Measurements from ENCODE around the gene TGFBR1. TPM values are rescaled to one million over a fixed set of nuclear protein-coding genes. Genes with fewer than 3 reads are reported as not detected.

TGFBR1 gene
- total RNA-seq, 1 donor from 2014 or later, result 38.1 TPM

DNA sequence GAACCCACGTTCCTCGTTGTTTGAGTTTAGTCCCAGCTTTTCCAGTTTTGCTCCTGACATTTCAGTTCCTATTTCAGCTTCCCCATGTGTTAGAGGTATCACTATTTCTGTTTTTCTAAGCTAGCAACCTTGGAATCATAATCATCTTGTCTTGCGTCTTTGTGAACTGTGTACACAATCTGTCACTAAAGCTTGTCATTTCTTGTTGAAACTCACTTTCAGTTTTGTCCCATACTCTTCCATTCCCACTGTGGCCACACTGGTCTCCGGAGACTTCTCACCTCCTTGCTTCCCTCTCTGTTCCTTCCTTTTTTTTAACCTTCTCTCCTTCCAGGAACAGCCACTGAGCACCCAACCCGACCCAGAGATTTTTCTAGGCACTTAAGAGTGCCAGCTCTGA, 36.9 kb downstream of the TGFBR1 start:
- no peaks in the 10 kb centered on the region for H3K27me3 ChIP-seq (ENCODE audit: control insufficient read depth in 3 of 3, insufficient read depth in 3 of 3, low read length in 3 of 3)
- no peak overlapping the region for H3K27ac ChIP-seq (ENCODE audit: low read depth, low read length)
- H3K9ac ChIP-seq (ENCODE audit: low read depth in 1 of 3, low read length in 3 of 3), result no peak overlapping the region
- H3K36me3 ChIP-seq (ENCODE audit: control insufficient read depth in 3 of 3, insufficient read depth in 3 of 3, low read length in 3 of 3), result peaks cover 19 to 45% (median 22%) of the 10 kb centered on the region in 3 donors
- H3K4me3 ChIP-seq (ENCODE audit: low read length in 3 of 3), result no peak overlapping the region
- H3K4me1 ChIP-seq (ENCODE audit: control insufficient read depth in 3 of 3, insufficient read depth in 3 of 3, low read length in 3 of 3), result peaks cover 0 to 17% (median 3%) of the 10 kb centered on the region in 3 donors
- no peaks in the 10 kb centered on the region for H3K9me3 ChIP-seq (ENCODE audit: control insufficient read depth in 3 of 3, low read length in 3 of 3)

DNA sequence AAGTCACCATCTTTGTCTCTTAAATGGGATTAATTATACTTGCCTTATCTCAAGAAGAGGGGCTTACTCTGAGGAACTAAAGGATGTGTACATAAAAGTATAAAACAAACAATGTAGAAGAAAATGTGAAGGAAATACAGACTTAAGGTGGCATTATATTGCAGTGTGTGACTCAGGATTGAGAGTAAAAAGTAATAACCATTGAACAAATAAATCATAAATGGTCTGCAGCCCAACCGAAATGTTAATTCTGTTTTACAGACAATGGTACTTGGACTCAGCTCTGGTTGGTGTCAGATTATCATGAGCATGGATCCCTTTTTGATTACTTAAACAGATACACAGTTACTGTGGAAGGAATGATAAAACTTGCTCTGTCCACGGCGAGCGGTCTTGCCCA, 37.4 kb downstream of the TGFBR1 start:
- Histone ChIP-seq H3K9ac (ENCODE audit: low read depth in 1 of 3, low read length in 3 of 3) (no peak overlapping the region), H3K4me1 (ENCODE audit: control insufficient read depth in 3 of 3, insufficient read depth in 3 of 3, low read length in 3 of 3) (peaks cover 0 to 14% (median 3%) of the 10 kb centered on the region in 3 donors), H3K27ac (ENCODE audit: low read depth, low read length) (no peak overlapping the region), H3K36me3 (ENCODE audit: control insufficient read depth in 3 of 3, insufficient read depth in 3 of 3, low read length in 3 of 3) (peaks cover 22 to 48% (median 26%) of the 10 kb centered on the region in 3 donors), H3K27me3 (ENCODE audit: control insufficient read depth in 3 of 3, insufficient read depth in 3 of 3, low read length in 3 of 3) (no peaks in the 10 kb centered on the region), H3K9me3 (ENCODE audit: control insufficient read depth in 3 of 3, low read length in 3 of 3) (no peaks in the 10 kb centered on the region), H3K4me3 (ENCODE audit: low read length in 3 of 3) (no peak overlapping the region)

DNA sequence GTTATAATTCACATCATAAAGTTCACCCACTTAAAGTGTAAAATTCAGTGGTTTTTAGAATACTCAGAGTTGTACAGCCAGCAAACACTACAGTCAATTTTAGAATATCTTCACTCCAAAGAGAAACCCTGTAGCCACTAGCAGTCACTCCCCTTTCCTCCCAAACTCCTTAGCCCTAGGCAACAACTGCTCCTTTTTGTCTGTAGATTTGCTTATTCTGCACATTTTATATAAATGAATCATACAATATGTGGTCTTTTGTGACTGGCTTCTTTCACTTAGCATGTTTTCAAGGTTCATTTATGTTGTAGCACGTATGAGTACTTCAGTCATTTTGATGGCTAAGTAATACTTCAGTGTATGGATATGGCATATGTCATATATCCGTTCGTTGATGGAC, 38.7 kb downstream of the TGFBR1 start:
- H3K9ac ChIP-seq (ENCODE audit: low read depth in 1 of 3, low read length in 3 of 3), result no peak overlapping the region
- no peaks in the 10 kb centered on the region for H3K27me3 ChIP-seq (ENCODE audit: control insufficient read depth in 3 of 3, insufficient read depth in 3 of 3, low read length in 3 of 3)
- H3K4me1 ChIP-seq (ENCODE audit: control insufficient read depth in 3 of 3, insufficient read depth in 3 of 3, low read length in 3 of 3), result peaks cover 0 to 10% (median 2%) of the 10 kb centered on the region in 3 donors
- no peaks in the 10 kb centered on the region for H3K9me3 ChIP-seq (ENCODE audit: control insufficient read depth in 3 of 3, low read length in 3 of 3)
- no peak overlapping the region for H3K4me3 ChIP-seq (ENCODE audit: low read length in 3 of 3)
- H3K36me3 ChIP-seq (ENCODE audit: control insufficient read depth in 3 of 3, insufficient read depth in 3 of 3, low read length in 3 of 3), result peaks cover 27 to 56% (median 39%) of the 10 kb centered on the region in 3 donors
- no peak overlapping the region for H3K27ac ChIP-seq (ENCODE audit: low read depth, low read length)

DNA sequence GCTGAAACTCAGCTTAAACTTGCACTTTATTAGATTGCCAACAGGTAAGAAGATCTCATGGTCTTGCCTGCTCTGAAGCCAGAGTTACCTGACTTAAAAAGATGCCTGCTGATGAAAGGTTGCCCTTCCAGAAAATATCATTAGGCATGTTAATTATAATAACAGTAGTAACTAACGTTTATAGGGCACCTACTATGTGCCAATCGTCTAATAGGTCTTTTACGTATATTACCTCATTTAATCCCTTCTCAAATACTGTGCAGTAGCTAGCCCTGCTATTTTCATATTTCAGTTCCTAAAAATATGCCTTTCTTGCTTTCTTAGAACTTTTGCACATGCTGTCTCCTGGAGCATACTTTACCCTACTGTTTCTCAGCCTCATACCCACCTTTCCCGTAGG, 40.1 kb downstream of the TGFBR1 start:
- Histone ChIP-seq H3K27ac (ENCODE audit: low read depth, low read length) (no peak overlapping the region), H3K9ac (ENCODE audit: low read depth in 1 of 3, low read length in 3 of 3) (no peak overlapping the region), H3K27me3 (ENCODE audit: control insufficient read depth in 3 of 3, insufficient read depth in 3 of 3, low read length in 3 of 3) (no peaks in the 10 kb centered on the region), H3K36me3 (ENCODE audit: control insufficient read depth in 3 of 3, insufficient read depth in 3 of 3, low read length in 3 of 3) (peaks cover 27 to 65% (median 50%) of the 10 kb centered on the region in 3 donors), H3K4me3 (ENCODE audit: low read length in 3 of 3) (no peak overlapping the region), H3K9me3 (ENCODE audit: control insufficient read depth in 3 of 3, low read length in 3 of 3) (no peaks in the 10 kb centered on the region), H3K4me1 (ENCODE audit: control insufficient read depth in 3 of 3, insufficient read depth in 3 of 3, low read length in 3 of 3) (peaks cover 0 to 6% (median 2%) of the 10 kb centered on the region in 3 donors)

DNA sequence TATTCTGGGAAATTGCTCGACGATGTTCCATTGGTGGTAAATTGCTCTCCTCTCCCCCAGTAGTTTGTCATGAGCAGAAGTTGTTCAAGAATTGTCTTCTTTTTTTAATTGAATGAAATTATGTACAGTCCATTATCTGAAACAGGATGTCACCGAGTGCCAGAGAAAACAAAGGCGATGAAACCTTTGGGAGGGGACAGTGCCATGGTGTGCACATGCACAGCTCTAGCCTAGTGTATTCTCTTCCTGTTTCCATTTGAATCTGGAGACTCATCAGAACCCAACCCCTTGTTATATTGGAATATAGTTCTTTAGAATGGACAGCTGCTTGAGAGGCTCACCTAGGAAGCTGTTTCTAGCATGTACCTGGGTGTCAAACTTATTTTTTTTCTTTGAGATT, 41.7 kb downstream of the TGFBR1 start:
- H3K27me3 ChIP-seq (ENCODE audit: control insufficient read depth in 3 of 3, insufficient read depth in 3 of 3, low read length in 3 of 3), result no peaks in the 10 kb centered on the region
- H3K4me1 ChIP-seq (ENCODE audit: control insufficient read depth in 3 of 3, insufficient read depth in 3 of 3, low read length in 3 of 3), result no peaks in the 10 kb centered on the region
- H3K36me3 ChIP-seq (ENCODE audit: control insufficient read depth in 3 of 3, insufficient read depth in 3 of 3, low read length in 3 of 3), result peaks cover 27 to 59% (median 53%) of the 10 kb centered on the region in 3 donors

DNA sequence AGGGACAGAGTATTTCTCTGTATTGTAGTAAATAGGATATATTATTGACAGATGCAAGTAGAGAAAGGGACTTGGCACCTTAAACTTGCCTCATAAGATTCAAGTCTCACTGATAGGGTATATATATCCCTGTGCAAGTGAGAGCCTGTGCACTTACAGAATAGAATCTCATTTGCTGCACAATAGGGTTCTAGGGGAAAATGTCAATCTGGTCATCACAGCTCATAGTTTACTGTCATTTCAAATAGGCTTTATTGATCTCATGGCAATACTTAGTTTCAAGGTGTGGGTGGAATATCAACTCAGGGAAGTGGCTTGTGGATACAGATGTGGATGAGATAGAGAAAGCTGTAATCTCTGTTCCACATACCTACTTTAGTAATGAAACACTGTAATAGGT, 42.3 kb downstream of the TGFBR1 start:
- no peak overlapping the region for H3K9ac ChIP-seq (ENCODE audit: low read depth in 1 of 3, low read length in 3 of 3)
- H3K36me3 ChIP-seq (ENCODE audit: control insufficient read depth in 3 of 3, insufficient read depth in 3 of 3, low read length in 3 of 3), result peaks cover 32 to 55% (median 54%) of the 10 kb centered on the region in 3 donors
- H3K4me1 ChIP-seq (ENCODE audit: control insufficient read depth in 3 of 3, insufficient read depth in 3 of 3, low read length in 3 of 3), result no peaks in the 10 kb centered on the region
- H3K9me3 ChIP-seq (ENCODE audit: control insufficient read depth in 3 of 3, low read length in 3 of 3), result no peaks in the 10 kb centered on the region
- no peak overlapping the region for H3K27ac ChIP-seq (ENCODE audit: low read depth, low read length)
- H3K27me3 ChIP-seq (ENCODE audit: control insufficient read depth in 3 of 3, insufficient read depth in 3 of 3, low read length in 3 of 3), result no peaks in the 10 kb centered on the region
- no peak overlapping the region for H3K4me3 ChIP-seq (ENCODE audit: low read length in 3 of 3)

More for the DNA sequence above, 41.7 kb downstream of the TGFBR1 start:
- Histone ChIP-seq H3K27ac (ENCODE audit: low read depth, low read length) (no peak overlapping the region), H3K4me3 (ENCODE audit: low read length in 3 of 3) (no peak overlapping the region), H3K9ac (ENCODE audit: low read depth in 1 of 3, low read length in 3 of 3) (no peak overlapping the region), H3K9me3 (ENCODE audit: control insufficient read depth in 3 of 3, low read length in 3 of 3) (no peaks in the 10 kb centered on the region)

DNA sequence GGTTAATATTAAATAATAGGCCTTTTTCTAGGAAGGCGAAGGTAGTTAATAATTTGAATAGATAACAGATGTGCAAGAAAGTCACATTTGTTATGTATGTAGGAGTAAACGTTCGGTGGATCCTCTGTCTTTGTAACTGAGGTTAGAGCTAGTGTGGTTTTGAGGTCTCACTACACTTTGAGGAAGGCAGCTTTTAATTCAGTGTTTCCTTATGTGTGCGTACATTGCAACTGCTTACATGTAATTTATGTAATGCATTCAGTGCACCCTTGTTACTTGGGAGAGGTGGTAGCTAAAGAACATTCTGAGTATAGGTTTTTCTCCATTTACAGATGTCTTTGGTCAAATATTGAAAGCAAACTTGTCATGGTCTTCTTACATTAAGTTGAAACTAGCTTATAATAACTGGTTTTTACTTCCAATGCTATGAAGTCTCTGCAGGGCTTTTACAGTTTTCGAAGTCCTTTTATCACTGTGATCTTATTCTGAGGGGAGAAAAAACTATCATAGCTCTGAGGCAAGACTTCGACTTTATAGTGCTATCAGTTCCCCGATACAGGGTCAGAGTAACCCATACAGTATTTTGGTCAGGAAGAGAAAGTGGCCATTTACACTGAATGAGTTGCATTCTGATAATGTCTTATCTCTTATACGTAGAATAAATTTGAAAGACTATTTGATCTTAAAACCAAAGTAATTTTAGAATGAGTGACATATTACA, 45.7 kb downstream of the TGFBR1 start:
- H3K27ac ChIP-seq (ENCODE audit: low read depth, low read length), result no peak overlapping the region
- H3K9me3 ChIP-seq (ENCODE audit: control insufficient read depth in 3 of 3, low read length in 3 of 3), result no peaks in the 10 kb centered on the region
- peaks cover 24 to 42% (median 29%) of the 10 kb centered on the region in 3 donors for H3K36me3 ChIP-seq (ENCODE audit: control insufficient read depth in 3 of 3, insufficient read depth in 3 of 3, low read length in 3 of 3)
- no peak overlapping the region for H3K9ac ChIP-seq (ENCODE audit: low read depth in 1 of 3, low read length in 3 of 3)
- H3K4me3 ChIP-seq (ENCODE audit: low read length in 3 of 3), result no peak overlapping the region
- peaks cover 0 to 3% (median 0%) of the 10 kb centered on the region in 3 donors for H3K4me1 ChIP-seq (ENCODE audit: control insufficient read depth in 3 of 3, insufficient read depth in 3 of 3, low read length in 3 of 3)
- no peaks in the 10 kb centered on the region for H3K27me3 ChIP-seq (ENCODE audit: control insufficient read depth in 3 of 3, insufficient read depth in 3 of 3, low read length in 3 of 3)

DNA sequence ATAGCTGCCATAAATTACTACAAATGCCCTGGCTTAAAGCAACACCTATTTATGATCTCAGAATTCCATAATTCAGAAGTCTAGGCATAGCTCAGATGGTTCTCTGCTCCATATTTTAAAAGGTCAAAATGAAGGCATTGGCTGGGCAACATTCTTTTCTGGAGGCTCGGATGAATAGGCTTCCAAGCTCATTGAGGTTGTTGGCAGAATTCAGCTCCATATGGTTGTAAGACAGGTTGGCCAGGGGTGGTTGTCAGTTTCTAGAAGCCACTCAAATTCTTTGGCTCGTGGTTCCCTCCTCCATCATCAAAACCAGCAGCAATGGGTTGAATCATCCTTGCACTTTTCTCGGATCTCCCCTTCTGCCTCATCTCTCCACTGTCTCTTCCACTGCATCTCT, 49.4 kb downstream of the TGFBR1 start:
- no peaks in the 10 kb centered on the region for H3K9me3 ChIP-seq (ENCODE audit: control insufficient read depth in 3 of 3, low read length in 3 of 3)
- H3K27ac ChIP-seq (ENCODE audit: low read depth, low read length), result no peak overlapping the region
- H3K36me3 ChIP-seq (ENCODE audit: control insufficient read depth in 3 of 3, insufficient read depth in 3 of 3, low read length in 3 of 3), result peaks cover 5 to 12% (median 6%) of the 10 kb centered on the region in 3 donors
- no peak overlapping the region for H3K9ac ChIP-seq (ENCODE audit: low read depth in 1 of 3, low read length in 3 of 3)
- no peak overlapping the region for H3K4me3 ChIP-seq (ENCODE audit: low read length in 3 of 3)
- H3K27me3 ChIP-seq (ENCODE audit: control insufficient read depth in 3 of 3, insufficient read depth in 3 of 3, low read length in 3 of 3), result no peaks in the 10 kb centered on the region
- peaks cover 0 to 3% (median 0%) of the 10 kb centered on the region in 3 donors for H3K4me1 ChIP-seq (ENCODE audit: control insufficient read depth in 3 of 3, insufficient read depth in 3 of 3, low read length in 3 of 3)

DNA sequence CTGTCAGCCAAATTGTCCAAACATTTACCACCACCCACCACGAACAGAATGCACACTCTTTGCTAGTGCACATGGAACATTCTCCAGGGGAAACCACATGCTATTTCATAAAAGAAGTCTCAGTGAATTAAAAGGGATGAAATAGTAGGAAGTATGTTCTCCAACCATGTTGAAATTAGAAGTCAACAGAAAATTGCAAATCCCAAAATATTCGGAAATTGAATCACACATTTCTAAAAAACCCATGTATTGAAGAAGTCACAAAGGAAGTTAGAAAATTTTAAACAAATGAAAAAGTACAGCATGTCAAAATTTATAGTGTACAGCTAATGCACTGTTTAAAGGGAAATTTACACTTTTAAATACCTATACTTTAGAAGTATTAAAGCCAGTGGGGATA, 50.8 kb downstream of the TGFBR1 start:
- no peak overlapping the region for H3K4me3 ChIP-seq (ENCODE audit: low read length in 3 of 3)
- H3K27me3 ChIP-seq (ENCODE audit: control insufficient read depth in 3 of 3, insufficient read depth in 3 of 3, low read length in 3 of 3), result peaks cover 0 to 3% (median 0%) of the 10 kb centered on the region in 3 donors
- peaks cover 0 to 3% (median 0%) of the 10 kb centered on the region in 3 donors for H3K4me1 ChIP-seq (ENCODE audit: control insufficient read depth in 3 of 3, insufficient read depth in 3 of 3, low read length in 3 of 3)
- no peaks in the 10 kb centered on the region for H3K9me3 ChIP-seq (ENCODE audit: control insufficient read depth in 3 of 3, low read length in 3 of 3)
- peaks cover 0 to 5% (median 4%) of the 10 kb centered on the region in 3 donors for H3K36me3 ChIP-seq (ENCODE audit: control insufficient read depth in 3 of 3, insufficient read depth in 3 of 3, low read length in 3 of 3)
- no peak overlapping the region for H3K27ac ChIP-seq (ENCODE audit: low read depth, low read length)
- no peak overlapping the region for H3K9ac ChIP-seq (ENCODE audit: low read depth in 1 of 3, low read length in 3 of 3)

DNA sequence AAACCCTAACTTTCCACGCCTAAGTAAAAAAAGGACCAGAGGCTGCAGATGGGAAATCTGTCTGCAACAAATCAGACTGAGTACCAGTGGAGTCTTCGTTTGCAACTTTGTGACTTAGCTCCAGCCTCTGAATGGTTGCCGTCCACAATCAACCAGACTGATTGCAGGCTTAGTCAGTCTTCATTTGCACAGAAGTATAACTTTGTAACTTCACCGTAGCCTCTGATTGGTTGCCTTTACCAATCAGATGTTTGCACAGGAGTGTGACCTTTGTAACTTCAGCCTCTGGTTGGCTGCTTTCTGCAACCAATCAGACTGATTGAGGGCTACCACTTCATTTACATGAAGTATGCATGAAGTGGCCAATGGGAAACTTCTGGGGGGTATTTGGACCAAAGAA, 53.7 kb downstream of the TGFBR1 start:
- H3K4me3 ChIP-seq (ENCODE audit: low read length in 3 of 3), result no peak overlapping the region
- peaks cover 0 to 3% (median 0%) of the 10 kb centered on the region in 3 donors for H3K27me3 ChIP-seq (ENCODE audit: control insufficient read depth in 3 of 3, insufficient read depth in 3 of 3, low read length in 3 of 3)
- H3K4me1 ChIP-seq (ENCODE audit: control insufficient read depth in 3 of 3, insufficient read depth in 3 of 3, low read length in 3 of 3), result no peaks in the 10 kb centered on the region
- H3K9ac ChIP-seq (ENCODE audit: low read depth in 1 of 3, low read length in 3 of 3), result no peak overlapping the region
- no peaks in the 10 kb centered on the region for H3K9me3 ChIP-seq (ENCODE audit: control insufficient read depth in 3 of 3, low read length in 3 of 3)
- no peaks in the 10 kb centered on the region for H3K36me3 ChIP-seq (ENCODE audit: control insufficient read depth in 3 of 3, insufficient read depth in 3 of 3, low read length in 3 of 3)
- no peak overlapping the region for H3K27ac ChIP-seq (ENCODE audit: low read depth, low read length)

Measured in skeletal muscle tissue (tissue), 4 donors.